Spleen (tissue), 7 donors: ENCODE data around the gene TNFRSF14.

Experiments used
- POLR2A ChIP-seq, 3 donors: fragments of 450-650 bp; IDR thresholded peaks; one replicate each; pipeline ENCODE4 v1.5.1; 2017; ENCODE audit warnings: antibody characterized with exemption in 3 of 3, mild to moderate bottlenecking in 1 of 3
- POLR2AphosphoS5 ChIP-seq, 3 donors: sonication (generic); formaldehyde crosslinking; IDR thresholded peaks; one replicate each; pipeline ENCODE4 v1.5.1; 2017; ENCODE audit warnings: antibody characterized with exemption in 3 of 3
- TF ChIP-seq, protein P1 (sequence below), 11 experiments: fragments of 200-600 bp in 7 of 11; fragments of 450-650 bp in 4 of 11; sonication (generic) in 4 of 11; IDR thresholded peaks in 8 of 11; conservative IDR thresholded peaks in 3 of 11; 1 replicate in 7 of 11; 2 replicates in 4 of 11; pipeline versions ENCODE4 v1.4.0 to v1.8.0; 2016 to 2021; ENCODE audit warnings: antibody characterized with exemption in 11 of 11, inconsistent platforms in 4 of 11, mild to moderate bottlenecking in 1 of 11
- donor health status: DM: no; HTN: no; CAD: no; lungs with moderate emphysema.
- donor health status: DM: no; HTN: no; CAD: no.
- donor health status: DM: no; HTN: no; CAD: no.

DNA sequence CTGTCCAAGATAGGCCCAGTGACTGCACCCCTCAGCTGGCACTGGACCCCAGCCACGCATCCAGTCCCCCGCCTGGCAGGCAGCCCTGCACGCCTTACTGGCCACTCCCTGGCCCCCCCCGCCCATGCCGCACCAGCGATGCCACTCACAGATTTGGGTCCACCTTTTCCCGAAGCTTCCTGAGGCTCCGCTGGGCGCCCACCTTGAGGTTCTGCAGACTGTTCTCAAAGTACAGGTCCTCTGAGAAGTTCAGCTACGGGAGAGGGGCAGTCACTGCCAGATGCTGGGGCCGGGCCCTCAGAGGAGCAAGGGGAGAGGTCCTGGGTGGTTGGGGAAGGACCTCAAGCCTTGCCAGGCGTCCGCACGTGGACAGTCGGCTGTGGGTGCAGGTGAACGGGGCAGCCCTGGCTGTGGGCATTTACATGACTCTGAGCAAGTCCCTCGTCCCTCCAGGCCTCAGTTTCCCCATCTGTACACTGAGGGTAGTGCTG, 38.5 kb downstream of the TNFRSF14 start:
- TF ChIP-seq, protein P1, sequence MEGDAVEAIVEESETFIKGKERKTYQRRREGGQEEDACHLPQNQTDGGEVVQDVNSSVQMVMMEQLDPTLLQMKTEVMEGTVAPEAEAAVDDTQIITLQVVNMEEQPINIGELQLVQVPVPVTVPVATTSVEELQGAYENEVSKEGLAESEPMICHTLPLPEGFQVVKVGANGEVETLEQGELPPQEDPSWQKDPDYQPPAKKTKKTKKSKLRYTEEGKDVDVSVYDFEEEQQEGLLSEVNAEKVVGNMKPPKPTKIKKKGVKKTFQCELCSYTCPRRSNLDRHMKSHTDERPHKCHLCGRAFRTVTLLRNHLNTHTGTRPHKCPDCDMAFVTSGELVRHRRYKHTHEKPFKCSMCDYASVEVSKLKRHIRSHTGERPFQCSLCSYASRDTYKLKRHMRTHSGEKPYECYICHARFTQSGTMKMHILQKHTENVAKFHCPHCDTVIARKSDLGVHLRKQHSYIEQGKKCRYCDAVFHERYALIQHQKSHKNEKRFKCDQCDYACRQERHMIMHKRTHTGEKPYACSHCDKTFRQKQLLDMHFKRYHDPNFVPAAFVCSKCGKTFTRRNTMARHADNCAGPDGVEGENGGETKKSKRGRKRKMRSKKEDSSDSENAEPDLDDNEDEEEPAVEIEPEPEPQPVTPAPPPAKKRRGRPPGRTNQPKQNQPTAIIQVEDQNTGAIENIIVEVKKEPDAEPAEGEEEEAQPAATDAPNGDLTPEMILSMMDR (IDR thresholded peaks at IDR 0.05 in 8 of 11, conservative IDR thresholded peaks at IDR 0.05 in 3 of 11), result no peak
- no peak for TF ChIP-seq POLR2AphosphoS5 (IDR thresholded peaks at IDR 0.05)
- no peak for TF ChIP-seq POLR2A (IDR thresholded peaks at IDR 0.05)
